NCI-H2081 treated with DMSO at 0.1 percent for 48 hours (cell line): ENCODE measurements around the gene EHBP1.

Experiments
- DNase-seq: peaks from one replicate; lab custom pipeline; 2025; lab: John Stamatoyannopoulos, UW

EHBP1 gene

GRCh38 chr2:62884514-62884913 lies 179.0 kb downstream of the EHBP1 start:
- no peak for DNase-seq

DNA sequence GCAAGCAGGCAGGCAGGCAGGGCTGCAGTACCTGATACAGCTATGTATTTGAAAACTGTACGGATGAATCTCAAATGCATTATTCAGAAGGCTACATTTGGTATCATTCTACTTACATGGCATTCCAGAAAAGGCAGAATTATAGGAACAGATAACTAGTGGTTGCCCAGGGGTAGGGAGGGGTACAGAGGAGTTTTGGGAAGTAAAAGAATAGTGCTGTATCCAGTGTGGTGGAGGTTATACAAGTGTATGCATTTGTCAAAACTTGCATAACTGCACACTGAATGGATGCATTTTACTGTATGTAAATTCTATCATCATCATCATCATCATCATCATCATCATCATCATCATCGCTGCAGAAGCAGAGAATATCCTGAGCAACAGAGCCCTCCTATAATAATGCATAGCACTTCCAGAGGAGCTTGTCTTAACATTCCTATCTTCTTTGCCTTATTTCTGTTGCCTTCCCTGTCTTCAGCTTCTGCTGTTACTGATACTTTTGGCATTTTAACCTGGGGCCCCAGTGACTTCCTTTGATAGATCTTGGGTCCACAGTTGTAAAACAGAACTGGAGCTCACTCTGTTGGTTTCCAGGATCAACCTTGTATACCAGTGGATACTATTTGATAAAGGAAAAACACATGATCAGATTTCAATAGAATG lies 189.6 kb downstream of the EHBP1 start:
- no peak for DNase-seq

GRCh38 chr2:62895632-62896009 lies 190.1 kb downstream of the EHBP1 start:
- no peak for DNase-seq

DNA sequence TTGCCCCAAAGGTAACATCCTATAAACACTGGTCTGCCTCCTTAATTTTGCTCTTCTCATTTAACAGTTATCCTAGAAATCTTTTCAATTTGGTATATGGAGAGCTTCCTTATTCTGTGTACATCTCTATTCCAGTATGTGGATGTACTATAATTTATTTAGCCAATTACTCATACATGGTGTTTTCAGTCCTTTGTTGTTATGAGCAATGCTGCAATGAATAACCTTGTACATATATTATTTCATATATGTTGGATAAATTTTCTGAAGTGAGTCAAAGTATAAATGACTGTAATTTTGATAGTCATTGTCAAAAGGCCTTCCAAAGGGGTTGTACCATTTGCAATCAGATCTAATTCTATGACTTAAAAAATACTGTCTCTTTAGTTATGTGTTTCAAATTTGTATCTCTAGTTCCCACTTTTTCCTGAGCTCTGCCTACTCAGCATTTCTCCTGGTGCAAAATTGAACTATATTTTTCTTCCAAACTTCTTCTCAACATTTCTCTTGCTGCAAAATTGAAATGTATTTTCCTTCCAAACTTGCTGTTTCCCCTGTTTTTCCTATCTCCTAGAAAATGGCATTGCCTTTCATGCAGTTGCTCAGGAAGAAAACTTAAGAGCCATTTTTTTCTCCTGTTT lies 191.8 kb downstream of the EHBP1 start:
- no peak for DNase-seq

GRCh38 chr2:62904344-62904743 lies 198.8 kb downstream of the EHBP1 start:
- DNase-seq: no peak

GRCh38 chr2:62908145-62908544 lies 202.6 kb downstream of the EHBP1 start:
- no peak for DNase-seq

DNA sequence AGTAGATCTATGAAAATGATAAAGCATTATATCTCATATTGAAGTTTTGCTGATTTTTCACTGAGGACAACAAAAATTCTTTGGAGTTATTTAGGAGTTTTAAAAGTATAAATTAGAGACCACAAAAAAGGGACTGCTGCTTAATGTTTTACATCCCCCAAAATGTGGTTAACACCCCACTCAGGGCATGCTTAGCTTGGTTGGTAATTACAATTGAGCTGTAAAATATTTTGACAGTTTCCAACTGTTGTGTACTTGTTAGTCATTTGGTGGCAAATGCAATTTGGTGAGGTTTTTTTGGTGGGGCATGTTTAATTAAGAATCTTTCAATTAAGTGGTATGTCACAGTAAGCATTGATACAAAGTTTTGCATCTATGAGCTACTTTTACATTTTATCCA lies 207.8 kb downstream of the EHBP1 start:
- DNase-seq: no peak

DNA sequence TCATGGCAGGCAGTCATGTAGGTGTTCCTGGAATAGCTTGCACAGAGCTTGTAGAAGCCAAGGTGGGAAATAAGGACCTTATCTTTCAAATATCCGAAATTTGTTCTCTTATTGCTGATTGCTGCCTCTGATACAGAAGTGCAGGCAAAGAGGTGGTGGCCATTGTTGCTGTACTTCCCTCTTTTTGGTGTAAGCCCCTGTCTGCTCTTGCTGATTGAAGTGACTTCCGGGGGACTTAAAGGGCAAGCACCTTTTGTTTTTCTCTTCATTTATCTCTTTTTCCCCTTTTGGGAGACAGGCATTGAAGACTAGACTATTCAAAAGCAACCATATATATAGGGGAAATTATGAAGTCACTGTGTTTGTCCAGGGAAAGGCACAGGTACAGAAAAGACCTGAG lies 213.5 kb downstream of the EHBP1 start:
- DNase-seq: no peak

- DNase-seq: no peak
Measured at GRCh38 chr2:62920070-62920469, 214.6 kb downstream of the EHBP1 start.

DNA sequence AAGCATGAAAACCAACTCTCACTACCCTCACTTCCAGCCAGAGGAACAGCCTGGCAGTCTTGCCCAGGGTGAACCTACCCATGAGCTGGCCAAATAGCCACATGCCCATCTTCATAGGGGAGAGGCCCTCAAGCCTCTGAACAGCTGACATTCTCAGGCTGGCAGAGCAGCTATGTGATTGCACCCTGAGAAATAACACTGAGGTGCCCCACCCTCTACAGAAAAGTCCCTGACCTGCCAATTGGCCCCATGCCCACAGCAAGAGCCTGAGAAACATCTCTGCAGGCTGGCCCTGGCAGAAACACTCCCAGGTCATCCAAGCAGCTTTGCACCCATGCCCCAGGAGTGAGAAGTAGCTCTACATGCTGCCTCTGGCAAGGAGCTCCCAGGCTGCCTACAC lies 217.7 kb downstream of the EHBP1 start:
- DNase-seq: no peak

GRCh38 chr2:62923881-62924280 lies 218.4 kb downstream of the EHBP1 start:
- no peak for DNase-seq

DNA sequence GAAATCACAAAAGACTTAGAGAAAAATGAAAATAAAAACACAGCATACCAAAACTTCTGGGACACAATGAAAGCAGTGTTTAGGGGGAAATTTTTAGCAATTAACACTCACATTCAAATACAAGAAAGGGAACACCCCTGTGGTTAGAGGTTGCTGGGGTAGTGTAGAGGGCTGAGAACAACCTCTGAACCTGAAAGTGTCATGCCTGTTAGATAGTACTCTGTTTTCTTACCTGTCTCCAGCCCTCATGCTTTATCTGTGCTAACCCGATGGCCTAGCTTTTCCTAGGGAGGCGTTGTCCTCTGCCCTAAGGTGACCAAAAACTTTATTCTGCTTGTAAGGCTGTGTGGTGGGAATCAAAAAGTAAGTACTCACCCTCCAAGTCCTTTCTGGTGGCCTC lies 222.5 kb downstream of the EHBP1 start:
- no peak for DNase-seq

DNA sequence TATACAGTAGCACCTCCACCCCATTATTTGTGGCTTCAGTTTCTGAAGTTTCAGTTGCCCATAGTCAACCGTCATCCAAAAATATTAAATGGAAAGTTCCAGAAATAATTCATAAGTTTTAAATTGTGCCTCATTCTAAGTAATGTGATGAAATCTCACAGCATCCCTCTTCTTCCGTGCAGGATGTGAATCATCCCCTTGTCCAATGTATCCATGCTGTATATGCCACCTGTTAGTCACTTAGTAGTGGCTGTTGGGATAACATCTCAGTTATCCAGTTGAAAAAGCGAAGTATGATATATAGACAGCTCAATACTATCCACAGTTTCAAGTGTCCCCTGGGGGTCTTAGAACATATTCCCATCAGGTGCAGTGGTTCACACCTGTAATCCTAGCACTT lies 226.0 kb downstream of the EHBP1 start:
- DNase-seq: no peak

DNA sequence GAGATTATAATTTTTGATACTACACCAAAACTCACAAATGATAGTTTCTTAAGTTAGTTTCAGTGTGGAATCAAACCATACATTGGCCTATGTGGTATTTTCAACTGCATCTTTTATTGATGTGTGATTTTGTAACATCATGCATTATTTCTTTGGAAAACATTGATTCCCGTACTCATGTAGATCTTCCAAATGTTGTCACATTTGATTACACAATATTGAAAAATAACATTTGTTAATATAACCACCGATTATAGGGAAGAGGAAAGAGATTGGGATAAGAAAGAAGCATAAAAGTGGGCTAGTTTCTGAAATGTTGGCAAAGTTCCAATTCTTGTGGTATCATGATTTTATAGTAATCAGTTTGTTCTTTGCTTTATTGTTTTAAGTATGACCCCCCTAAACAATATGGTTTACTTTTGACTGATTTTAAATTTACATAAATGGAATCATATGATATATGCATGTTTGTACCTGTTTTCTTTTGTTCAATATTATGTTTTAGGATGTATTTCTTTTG lies 227.9 kb downstream of the EHBP1 start:
- DNase-seq: no peak

DNA sequence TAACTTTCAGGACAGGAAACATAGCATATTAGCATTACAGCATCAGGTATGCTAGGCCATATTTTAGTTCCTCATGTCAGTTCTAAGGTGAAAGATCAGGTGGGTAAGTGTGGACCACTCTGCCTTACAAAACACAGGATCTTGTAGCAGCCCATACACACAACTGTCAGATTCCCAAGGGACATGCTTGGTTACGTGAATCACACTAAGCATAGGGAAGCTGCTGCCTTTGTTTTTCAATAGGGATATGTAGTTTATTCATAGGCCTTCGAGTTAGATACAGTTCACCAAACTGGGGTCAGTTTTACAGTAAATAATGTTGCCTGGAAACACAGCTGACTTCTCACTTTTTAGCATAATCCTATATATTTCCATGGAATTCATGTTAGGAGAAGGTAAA lies 229.0 kb downstream of the EHBP1 start:
- no peak for DNase-seq

GRCh38 chr2:62938126-62938525 lies 232.6 kb downstream of the EHBP1 start:
- DNase-seq: no peak

GRCh38 chr2:62939735-62940491 lies 234.4 kb downstream of the EHBP1 start:
- DNase-seq: no peak

DNA sequence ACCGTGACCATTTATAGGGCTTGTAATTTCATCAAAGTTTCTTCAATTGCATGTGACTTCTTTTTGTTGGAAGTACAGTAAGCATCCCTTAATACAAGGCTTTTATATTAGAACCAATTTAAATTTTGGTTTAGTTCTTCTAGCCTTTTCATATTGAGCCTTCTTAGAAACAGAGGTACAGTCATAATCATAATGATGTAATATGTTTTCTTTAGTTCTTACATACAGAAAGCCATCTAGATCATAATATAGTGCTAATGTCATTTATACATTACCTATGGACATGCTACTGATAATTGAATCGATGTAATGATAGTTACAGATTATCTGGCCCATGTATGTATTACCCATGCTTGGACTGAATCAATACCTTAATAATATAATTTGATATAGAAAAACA lies 235.2 kb downstream of the EHBP1 start:
- no peak for DNase-seq

DNA sequence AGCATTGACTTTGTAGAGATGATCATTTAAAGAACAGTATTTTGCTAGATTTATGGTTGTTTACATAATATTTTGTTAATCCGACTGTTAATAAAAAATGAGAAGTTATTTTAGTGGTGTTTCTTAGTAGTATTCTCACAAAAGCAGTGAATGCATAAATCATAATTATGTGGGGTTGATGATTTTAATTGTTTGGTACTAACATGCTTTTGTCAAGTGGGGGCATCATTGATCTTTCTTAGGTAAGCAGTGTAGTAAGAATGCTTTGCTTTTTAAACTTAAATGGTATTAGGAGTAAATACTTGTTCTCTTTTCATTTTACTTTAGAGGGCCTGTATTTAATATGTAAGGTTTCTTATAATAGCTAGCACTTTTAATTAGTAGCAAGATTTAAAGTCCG lies 235.9 kb downstream of the EHBP1 start:
- no peak for DNase-seq

DNA sequence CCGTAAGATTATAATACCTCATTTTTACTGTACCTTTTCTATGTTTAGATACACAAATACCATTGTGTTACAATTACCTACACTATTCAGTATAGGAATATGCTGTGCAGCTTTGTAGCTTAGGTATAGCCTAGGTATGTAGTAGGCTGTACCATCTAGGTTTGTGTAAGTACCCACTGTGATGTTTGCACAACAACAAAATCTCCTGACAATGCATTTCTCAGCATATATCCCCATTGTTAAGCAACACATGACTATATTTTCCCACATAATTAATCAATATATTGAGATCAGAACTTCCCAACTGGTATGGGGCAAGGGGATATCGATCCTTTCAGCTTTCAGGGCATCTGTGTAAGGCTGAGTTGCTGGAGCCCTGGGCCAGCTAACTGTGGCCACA lies 238.8 kb downstream of the EHBP1 start:
- DNase-seq: no peak

DNA sequence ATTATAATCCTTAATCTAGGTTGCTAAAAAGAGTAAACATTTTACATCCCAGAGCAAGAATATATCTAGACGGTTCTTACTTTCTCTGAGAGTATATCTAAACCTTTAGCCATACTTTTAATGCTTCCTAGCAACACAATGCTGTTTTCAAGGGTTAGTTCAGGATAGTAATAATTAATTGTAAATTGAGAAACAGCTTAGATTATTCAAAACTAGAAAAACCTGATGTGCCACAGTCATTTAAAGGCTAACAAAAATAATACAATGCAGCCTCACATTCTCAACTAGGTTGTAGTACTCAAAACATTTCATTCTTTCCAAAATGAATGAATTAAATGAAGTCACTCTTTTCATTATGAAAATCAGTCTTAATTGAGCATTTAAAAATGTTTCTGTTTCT lies 241.9 kb downstream of the EHBP1 start:
- DNase-seq: no peak

GRCh38 chr2:62956651-62957050 lies 251.1 kb downstream of the EHBP1 start:
- no peak for DNase-seq

DNA sequence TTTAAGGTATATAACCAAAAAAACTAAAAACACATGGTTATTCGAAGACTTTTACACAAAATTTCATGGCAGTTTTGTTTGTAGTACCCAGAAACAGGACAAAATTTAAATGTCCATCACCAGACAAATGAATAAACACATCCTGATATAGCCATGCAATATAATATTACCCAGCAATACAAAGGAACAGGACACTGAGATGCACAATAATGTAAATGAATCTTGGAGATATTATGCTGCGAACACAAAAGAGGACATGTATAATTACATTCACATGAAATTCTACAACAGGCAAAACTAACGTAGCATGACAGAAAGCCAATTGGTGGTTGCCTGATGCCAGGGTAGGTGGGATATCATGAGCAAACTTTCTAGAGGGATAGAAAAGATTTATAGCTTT lies 252.7 kb downstream of the EHBP1 start:
- DNase-seq: no peak
